Measurements from ENCODE around the gene EGLN1.
A peak's percentile ranks its signal among the peaks of the same experiment; 100 is the strongest.
"Not testable (repeated sequence)": the region's sequence is repeated elsewhere in the genome, so short reads cannot be mapped to it uniquely, and the experiment has no call there.

The EGLN1 gene

GRCh38 chr1:231357187-231357772 lies 64.8 kb downstream of the EGLN1 start:
- no peak for DNase-seq

- no peak for DNase-seq
Measured at GRCh38 chr1:231355171-231355570, 66.9 kb downstream of the EGLN1 start.

DNA sequence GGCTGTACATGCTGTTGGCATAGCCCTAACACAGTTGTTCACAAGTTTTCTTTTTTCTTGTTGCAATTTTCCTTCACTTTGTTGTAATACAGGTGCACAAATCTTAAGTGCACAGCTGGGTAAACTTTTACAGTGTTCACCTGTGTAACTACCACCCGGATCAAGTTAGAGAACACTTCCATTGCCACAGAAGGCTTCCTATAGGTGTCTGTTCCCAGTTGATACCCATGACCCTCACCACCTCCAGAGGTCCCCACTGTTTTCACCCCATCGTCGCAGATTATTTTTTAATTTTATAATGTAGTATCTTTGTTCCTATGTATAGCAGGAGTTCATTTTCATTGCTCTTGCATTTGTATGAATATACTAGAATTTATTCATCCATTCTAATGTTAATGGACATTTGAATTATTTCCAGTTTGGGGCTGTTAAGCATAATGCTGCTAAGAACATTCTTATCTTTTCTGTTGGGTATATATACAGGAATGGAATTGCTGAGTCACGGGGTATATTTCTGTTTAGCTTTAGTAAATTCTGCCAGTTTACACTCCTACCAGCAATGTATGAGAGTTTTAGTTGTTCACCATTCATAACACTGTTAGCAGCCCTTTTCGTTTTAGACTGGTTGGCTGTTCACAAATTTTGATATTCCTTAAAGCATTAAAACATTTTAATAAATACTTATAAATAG lies 67.6 kb downstream of the EGLN1 start:
- no peak for DNase-seq

DNA sequence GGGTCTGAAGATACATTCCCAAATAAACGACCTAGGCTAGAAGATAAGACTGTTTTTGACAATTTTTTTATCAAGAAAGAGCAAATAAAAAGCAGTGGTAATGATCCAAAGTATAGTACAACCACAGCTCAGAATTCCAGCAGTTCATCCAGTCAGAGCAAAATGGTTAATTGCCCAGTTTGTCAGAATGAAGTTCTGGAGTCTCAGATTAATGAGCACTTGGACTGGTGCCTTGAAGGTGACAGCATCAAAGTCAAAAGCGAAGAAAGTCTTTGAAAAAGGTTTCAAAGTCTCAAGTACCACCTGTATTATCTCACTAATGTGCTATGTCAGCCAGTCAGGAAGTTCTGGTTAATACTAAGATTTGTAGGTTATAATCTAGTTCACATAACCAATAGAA lies 69.0 kb downstream of the EGLN1 start:
- DNase-seq, result no peak

- DNase-seq, result no peak
Measured at GRCh38 chr1:231351816-231352215, 70.3 kb downstream of the EGLN1 start.

DNA sequence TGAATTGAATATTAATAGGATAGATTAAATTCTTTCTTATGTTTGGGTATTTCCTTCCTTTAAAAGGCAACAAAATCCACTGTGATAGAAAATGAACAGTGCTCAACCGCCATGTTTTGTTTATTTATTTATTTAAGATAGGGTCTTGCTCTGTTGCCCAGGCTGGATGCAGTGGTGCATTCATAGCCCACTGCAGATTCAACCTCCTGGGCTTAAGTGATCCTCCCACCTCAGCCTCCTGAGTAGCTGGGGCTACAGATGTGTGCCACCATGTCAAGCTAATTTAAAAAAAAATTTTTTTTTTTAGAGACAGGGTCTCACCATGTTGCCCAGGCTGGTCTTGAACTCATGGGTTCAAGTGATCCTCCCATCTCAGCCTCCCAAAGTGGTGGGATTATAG lies 73.2 kb downstream of the EGLN1 start:
- DNase-seq, result not testable (repeated sequence)

DNA sequence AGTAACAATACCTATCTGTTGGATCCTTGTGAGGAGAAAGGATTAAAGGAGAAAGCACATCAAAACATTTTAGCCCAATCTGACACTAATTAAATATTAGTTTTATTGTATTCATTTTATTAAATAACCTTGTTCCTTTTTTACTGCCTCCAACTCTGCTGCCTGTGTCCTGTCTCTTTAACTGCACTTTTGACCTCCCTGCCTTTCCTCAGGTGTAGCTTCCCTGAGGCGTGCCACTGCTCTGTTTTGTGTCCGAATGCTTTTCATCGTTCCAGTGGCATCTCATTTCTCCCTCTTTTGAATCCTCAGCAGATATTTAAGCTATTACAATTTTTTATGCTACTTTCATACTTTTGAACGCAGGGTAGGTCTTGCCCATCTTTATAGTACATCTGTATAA lies 73.6 kb downstream of the EGLN1 start:
- DNase-seq, result no peak

DNA sequence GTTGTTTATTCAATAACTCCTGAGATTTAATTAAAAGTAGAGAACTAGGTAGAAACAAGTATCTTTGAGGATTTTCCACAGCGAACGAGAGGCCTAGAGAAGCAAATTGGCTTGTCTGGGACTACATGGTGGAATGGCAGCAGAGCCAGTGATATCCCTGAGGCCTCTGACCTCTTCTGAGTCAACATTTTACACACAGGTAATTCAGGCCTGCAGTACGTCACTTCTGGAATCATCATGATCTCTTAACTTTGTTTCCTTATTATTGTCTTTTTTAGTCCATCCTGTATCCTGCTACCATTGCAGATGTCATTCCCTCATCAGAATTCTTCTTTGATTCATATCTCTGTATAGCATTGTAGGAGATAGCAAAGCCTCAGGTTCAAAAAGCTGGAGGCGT lies 74.1 kb downstream of the EGLN1 start:
- no peak for DNase-seq

DNA sequence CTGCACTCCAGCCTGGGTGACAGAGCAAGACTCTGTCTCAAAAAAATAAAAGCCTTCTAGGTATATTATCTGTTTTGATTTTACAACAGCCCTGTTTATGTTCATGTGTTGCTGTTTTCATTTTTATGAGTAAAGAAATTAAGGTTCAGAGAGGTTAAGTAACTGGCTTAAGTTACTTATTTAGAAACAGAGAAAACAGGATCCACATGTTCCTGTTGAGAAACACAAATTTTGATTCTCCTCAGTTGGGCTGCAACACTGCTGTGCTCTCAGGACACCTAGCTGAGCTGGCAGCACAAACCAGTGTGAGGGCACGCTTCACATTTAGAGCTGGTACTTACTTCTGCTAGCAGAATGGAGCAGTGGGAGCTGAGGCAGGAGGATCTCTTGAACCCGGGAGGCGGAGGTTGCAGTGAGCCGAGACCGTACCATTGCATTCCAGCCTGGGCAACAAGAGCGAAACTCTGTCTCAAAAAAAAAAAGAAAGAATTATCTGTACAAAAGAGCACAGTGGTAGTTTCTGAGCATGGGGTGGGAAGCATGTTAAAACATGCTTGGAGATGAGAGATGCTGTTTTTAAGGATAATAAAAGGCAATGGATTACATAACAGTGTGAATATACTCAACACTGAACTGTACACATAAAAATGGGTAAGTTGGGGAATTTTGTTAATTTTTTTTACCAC lies 81.6 kb downstream of the EGLN1 start:
- DNase-seq, result no peak

- DNase-seq, result no peak
Measured at GRCh38 chr1:231338270-231339128, 83.6 kb downstream of the EGLN1 start, which contains the start of gene SPRTN. Gene SPRTN (plus strand): TSS chr1:231338293. CDS start chr1:231338384, 91 bp downstream.

GRCh38 chr1:231337472-231338269 lies 84.4 kb downstream of the EGLN1 start, which contains the start of gene EXOC8:
Gene EXOC8 (minus strand): TSS chr1:231337852. CDS start chr1:231337745, 107 bp downstream.
- DNase-seq, result peak; percentile 98

DNA sequence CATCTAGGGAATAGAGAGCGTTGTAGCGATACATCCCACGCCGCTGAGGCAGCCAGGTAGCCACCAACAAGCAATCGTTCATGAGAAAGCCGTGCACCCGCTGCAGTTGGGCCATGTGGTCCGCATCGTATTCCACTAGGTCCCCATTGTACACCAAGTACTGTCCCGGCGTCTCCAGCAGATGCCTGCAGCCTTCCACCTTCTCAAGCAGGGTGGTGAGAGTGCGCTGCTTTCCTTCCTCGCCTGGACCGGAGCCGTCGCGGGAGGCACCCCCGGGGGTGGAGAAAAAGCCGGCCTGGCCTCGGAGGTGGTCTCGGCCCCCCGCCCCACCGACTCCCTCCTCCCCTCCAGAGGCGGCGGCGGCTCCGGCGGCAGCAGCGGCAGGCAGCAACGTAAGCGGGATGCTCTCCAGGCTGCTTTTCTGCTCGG lies 85.0 kb downstream of the EGLN1 start:
- DNase-seq, result no peak

DNA sequence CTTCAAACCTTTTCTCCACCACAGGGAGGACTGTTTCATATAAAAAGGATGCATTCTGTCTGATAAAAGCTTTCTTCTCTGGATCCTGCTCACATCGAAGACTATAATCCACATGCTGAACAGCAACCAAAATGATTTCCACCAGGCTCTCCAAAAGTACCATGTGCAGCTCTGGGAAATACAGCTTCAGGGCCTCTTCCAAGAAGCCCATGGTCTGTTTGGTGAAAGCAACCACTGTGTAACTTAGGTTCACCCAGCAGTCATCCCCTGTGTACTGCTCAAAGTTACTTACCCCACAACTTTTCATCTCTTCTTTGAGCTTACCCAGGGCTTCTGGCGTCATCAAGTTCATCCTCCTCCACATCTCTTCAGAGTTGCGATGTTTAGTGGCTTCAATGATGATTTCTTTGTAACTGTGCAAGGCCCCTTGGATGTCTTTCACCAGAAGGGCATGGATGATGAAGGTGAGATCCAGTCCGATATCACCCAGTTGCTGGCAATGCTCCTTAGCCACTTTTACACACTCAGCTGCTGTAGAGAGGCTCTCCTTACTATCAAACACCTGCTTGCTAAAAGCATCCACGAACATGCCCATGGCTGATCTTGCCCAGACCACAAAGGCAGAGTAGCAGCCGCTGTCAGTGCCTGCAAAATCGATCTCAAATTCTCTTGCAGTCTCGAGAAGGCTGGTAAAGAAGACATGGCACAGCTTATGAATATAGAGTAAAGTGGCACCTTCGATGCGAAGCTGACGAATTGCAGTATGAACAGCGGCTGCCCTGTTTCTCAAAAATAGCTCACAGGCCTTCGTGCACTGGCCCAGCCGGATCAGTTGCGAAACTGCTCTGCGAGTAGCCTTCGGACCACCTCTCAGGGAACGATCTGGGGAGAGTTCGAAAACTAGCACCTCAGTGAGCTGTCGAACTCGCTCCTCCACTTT lies 86.2 kb downstream of the EGLN1 start:
- DNase-seq, result no peak

DNA sequence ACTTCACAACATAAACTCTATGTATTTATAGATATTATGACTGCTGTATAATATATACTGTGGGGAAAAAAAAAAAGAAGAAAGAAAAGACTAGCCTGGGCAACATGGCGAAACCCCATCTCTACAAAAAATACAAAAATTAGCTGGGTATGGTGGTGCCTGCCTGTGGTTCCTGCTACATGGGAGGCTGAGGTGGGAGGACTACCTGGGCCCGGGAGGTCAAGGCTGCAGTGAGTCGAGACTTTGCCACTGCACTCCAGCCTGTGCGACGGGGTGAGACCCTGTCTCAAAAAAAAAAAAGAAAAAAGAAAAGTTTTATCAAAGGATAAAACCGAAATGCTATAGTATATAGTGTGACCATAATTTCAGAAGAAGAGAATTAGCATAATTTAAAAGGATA lies 87.1 kb downstream of the EGLN1 start:
- no peak for DNase-seq

- no peak for DNase-seq
Measured at GRCh38 chr1:231334079-231334666, 87.9 kb downstream of the EGLN1 start.

GRCh38 chr1:231332761-231333160 lies 89.3 kb downstream of the EGLN1 start:
- DNase-seq, result no peak

- DNase-seq, result no peak
Measured at GRCh38 chr1:231329483-231329882, 92.6 kb downstream of the EGLN1 start.

- DNase-seq, result no peak
Measured at GRCh38 chr1:231327617-231328016, 94.5 kb downstream of the EGLN1 start.

DNA sequence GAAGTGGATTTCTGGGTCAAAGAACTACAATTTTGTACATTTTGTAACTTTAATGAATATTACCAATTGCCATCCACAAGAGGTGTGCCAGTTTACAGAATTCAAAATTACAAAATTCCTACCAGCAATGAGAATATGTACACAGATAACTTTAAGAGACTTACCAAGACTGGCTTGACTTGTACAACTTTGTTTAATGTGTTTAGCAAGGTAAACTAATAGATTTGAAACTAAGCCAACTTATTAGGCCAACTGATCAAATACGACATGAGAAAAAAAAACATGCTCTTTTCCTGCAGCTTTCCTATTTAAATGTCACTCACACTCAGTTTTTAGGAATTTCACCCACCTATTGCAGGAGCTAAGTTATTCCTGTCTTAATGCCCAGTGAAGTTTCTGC lies 95.8 kb downstream of the EGLN1 start:
- DNase-seq, result no peak

DNA sequence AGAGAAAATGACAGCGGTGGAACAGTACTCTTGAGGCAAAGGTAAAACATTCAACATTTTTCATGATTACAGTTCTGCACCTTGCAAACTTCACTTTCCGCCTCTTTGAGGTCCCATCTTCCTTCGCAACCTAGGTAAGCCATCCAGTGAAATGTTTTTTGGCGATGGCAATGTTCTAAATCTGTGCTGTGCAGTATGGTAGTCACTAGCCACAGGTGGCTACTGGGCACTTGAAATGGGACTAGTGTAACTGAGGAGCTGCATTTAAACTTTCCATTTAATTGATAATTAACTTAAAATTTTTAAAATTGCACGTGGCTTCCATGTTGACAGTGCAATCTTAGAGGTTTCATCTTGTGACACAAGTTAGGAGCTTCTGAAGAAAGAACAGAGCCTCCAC lies 97.4 kb downstream of the EGLN1 start:
- no peak for DNase-seq

Data from activated effector memory CD4-positive, alpha-beta T cell treated with Interleukin-2 at 50 U/mL for 16 hours (primary cell).